Measurements from ENCODE around the gene MACROH2A1.

Gene MACROH2A1

GRCh38 chr5:135310328-135310989 lies 88.6 kb downstream of the MACROH2A1 start:
- no peak for DNase-seq

GRCh38 chr5:135309391-135310327 lies 89.4 kb downstream of the MACROH2A1 start:
- no peak for DNase-seq

- DNase-seq, result no peak
Observed at GRCh38 chr5:135308752-135309151, 90.3 kb downstream of the MACROH2A1 start.

- no peak for DNase-seq
Observed at GRCh38 chr5:135308245-135308644, 90.8 kb downstream of the MACROH2A1 start.

GRCh38 chr5:135307143-135307903 lies 91.7 kb downstream of the MACROH2A1 start:
- no peak for DNase-seq

- DNase-seq, result no peak
Observed at GRCh38 chr5:135306557-135306956, 92.5 kb downstream of the MACROH2A1 start.

- DNase-seq, result no peak
Observed at GRCh38 chr5:135304352-135305221, 94.4 kb downstream of the MACROH2A1 start.

- no peak for DNase-seq
Observed at GRCh38 chr5:135303582-135304173, 95.4 kb downstream of the MACROH2A1 start.

GRCh38 chr5:135296900-135297816 lies 101.9 kb downstream of the MACROH2A1 start:
- DNase-seq, result no peak

- no peak for DNase-seq
Observed at GRCh38 chr5:135295852-135296251, 103.2 kb downstream of the MACROH2A1 start.

- DNase-seq, result no peak
Observed at GRCh38 chr5:135294793-135295192, 104.2 kb downstream of the MACROH2A1 start.

GRCh38 chr5:135289651-135290050 lies 109.4 kb downstream of the MACROH2A1 start:
- no peak for DNase-seq

- DNase-seq, result no peak
Observed at GRCh38 chr5:135287551-135287950, 111.5 kb downstream of the MACROH2A1 start.
